Measurements from ENCODE around the gene CDCA3.

The CDCA3 gene

DNA sequence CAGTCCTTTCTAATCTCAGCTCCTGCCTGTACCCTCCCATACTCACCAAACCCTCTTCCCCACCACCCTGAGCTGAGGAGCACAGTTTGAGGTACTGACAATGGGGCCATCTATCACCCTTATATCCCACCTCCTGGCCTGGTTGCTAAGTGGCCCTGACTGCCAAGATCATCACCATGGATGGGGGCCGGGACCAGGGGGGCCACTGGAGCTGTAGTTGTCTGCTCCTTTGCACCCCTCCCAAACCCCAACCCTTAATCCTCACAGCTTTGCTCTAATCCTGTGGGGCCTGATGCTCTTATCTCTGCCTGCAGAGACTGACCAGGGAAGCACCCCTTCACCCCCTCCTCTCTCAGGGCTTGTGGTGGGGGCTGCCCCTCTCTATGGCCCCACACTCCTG is 10.8 kb downstream of the CDCA3 start:
- TF ChIP-seq, protein P1, sequence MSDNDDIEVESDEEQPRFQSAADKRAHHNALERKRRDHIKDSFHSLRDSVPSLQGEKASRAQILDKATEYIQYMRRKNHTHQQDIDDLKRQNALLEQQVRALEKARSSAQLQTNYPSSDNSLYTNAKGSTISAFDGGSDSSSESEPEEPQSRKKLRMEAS (IDR thresholded peaks at IDR 0.05; ENCODE audit: low read depth, low read length), result no peak
- no peak for TF ChIP-seq MYC (IDR thresholded peaks at IDR 0.05; ENCODE audit: low read depth, low read length)
- TF ChIP-seq, protein P2, sequence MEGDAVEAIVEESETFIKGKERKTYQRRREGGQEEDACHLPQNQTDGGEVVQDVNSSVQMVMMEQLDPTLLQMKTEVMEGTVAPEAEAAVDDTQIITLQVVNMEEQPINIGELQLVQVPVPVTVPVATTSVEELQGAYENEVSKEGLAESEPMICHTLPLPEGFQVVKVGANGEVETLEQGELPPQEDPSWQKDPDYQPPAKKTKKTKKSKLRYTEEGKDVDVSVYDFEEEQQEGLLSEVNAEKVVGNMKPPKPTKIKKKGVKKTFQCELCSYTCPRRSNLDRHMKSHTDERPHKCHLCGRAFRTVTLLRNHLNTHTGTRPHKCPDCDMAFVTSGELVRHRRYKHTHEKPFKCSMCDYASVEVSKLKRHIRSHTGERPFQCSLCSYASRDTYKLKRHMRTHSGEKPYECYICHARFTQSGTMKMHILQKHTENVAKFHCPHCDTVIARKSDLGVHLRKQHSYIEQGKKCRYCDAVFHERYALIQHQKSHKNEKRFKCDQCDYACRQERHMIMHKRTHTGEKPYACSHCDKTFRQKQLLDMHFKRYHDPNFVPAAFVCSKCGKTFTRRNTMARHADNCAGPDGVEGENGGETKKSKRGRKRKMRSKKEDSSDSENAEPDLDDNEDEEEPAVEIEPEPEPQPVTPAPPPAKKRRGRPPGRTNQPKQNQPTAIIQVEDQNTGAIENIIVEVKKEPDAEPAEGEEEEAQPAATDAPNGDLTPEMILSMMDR (IDR thresholded peaks at IDR 0.05; ENCODE audit: low read depth, low read length), result no peak
- TF ChIP-seq POLR2A (IDR thresholded peaks at IDR 0.05; ENCODE audit: extremely low read depth, insufficient read length), result no peak
- DNase-seq (ENCODE audit: low read depth), result no peak
- H3K4me3 ChIP-seq (ENCODE audit: low read depth, low read length), result no peak overlapping the region

DNA sequence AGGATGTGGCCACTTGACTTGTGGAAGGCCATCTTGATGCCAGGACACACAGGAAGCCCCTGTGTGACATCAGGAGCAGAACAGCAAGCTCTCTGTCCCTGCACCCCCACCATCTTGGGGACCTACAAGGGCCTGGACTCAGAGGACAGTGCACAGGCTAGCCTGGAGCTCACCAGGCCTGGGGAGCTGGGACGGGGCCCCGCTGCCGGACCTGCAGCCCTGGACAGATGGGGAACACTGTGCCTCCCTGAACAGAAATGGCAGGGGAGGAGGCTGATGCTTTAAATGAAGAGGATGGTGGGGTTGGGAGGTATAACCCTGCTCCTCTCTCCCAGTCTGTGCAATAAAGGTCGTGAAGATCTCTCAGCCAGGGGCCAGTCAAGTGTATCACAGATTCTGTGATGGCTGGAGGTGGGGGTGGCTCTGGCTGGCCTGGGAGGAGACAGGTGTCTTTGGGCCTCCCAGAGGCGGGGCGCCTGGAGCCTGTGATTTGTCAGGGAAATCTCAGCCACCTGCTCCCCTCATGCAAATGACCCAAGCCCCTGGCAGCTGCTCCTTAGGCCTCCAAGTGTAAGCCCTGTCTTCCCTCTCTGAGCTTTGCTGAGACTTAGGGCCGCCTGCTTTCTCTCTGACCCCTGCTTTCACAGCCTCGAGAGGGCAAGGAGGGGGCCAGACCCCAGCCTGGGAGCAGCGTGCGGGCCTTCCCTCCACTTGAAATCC is 11.4 kb downstream of the CDCA3 start:
- no peak for TF ChIP-seq POLR2A (IDR thresholded peaks at IDR 0.05; ENCODE audit: extremely low read depth, insufficient read length)
- no peak overlapping the region for H3K4me3 ChIP-seq (ENCODE audit: low read depth, low read length)
- no peak for DNase-seq (ENCODE audit: low read depth)

DNA sequence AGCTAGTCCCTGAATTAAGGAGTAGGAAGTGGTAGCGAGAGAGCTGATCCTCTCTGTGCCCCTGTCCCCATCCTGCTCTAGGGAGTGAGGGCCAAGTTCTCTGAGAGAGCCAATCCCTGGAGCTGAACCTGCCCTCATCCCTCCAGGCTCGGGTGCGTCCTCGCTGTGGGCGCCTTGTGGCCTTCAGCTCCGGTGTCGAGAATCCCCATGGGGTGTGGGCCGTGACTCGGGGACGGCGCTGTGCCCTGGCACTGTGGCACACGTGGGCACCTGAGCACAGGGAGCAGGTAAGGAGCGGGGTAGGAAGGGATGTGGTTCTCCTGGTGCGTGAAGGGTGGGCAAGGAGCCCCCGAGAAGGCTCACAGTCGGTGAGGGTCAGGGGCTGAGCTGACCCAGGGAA is 12.2 kb downstream of the CDCA3 start:
- DNase-seq (ENCODE audit: low read depth), result no peak
- TF ChIP-seq, protein P2 (IDR thresholded peaks at IDR 0.05; ENCODE audit: low read depth, low read length), result no peak
- TF ChIP-seq POLR2A (IDR thresholded peaks at IDR 0.05; ENCODE audit: extremely low read depth, insufficient read length), result no peak
- H3K4me3 ChIP-seq (ENCODE audit: low read depth, low read length), result no peak overlapping the region

DNA sequence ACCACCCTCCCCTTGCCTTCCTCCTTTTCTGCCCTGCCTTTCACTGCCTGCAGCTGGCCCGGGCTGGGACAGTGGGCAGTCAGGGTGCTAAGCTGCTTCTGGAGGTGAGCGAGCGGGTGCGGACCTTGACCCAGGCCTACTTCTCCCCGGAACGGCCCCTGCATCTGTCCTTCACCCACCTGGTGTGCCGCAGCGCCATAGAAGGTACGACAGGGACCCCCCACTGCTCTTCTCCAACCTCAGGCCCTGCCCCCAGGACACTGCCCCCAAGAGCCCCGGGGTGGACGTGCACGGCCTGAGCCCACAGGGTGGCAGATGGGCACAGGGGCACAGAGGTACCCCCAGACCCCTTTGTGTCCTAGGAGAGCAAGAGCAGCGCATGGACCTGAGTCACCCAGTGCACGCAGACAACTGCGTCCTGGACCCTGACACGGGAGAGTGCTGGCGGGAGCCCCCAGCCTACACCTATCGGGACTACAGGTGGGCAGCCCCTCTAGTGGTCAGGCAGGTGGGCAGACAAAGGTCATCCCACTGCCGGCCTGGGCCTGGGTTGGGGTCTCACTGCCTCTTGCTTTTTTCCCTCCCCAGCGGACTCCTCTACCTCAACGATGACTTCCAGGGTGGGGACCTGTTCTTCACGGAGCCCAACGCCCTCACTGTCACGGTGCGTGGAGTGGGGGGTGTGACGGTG is 13.6 kb downstream of the CDCA3 start:
- no peak for DNase-seq (ENCODE audit: low read depth)
- H3K4me3 ChIP-seq (ENCODE audit: low read depth, low read length), result no peak overlapping the region
- TF ChIP-seq, protein P1 (IDR thresholded peaks at IDR 0.05; ENCODE audit: low read depth, low read length), result no peak
- TF ChIP-seq MYC (IDR thresholded peaks at IDR 0.05; ENCODE audit: low read depth, low read length), result no peak
- TF ChIP-seq, protein P2 (IDR thresholded peaks at IDR 0.05; ENCODE audit: low read depth, low read length), result no peak
- TF ChIP-seq POLR2A (IDR thresholded peaks at IDR 0.05; ENCODE audit: extremely low read depth, insufficient read length), result no peak

DNA sequence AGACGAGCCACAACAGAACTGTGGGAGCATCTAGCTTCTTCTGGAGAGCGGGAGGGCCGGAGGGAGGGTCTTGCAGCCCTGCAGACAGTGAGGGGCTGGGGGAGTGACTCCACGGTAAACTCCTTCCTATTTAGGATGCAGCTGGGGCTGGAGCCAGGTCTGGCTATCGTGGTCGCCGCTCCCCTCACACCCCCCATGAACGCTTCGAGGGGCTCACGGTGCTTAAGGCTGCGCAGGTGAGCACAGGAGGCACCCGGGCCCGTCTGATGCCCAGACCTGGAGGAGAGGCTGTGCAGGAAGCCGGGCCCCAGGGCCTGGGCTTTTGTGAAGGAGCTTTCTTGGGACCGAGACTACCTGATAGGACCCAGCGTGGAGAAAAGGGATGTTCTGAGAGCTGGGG is 14.2 kb downstream of the CDCA3 start:
- DNase-seq (ENCODE audit: low read depth), result no peak
- TF ChIP-seq POLR2A (IDR thresholded peaks at IDR 0.05; ENCODE audit: extremely low read depth, insufficient read length), result no peak
- TF ChIP-seq, protein P1 (IDR thresholded peaks at IDR 0.05; ENCODE audit: low read depth, low read length), result no peak
- TF ChIP-seq MYC (IDR thresholded peaks at IDR 0.05; ENCODE audit: low read depth, low read length), result no peak
- TF ChIP-seq, protein P2 (IDR thresholded peaks at IDR 0.05; ENCODE audit: low read depth, low read length), result no peak
- no peak overlapping the region for H3K4me3 ChIP-seq (ENCODE audit: low read depth, low read length)

DNA sequence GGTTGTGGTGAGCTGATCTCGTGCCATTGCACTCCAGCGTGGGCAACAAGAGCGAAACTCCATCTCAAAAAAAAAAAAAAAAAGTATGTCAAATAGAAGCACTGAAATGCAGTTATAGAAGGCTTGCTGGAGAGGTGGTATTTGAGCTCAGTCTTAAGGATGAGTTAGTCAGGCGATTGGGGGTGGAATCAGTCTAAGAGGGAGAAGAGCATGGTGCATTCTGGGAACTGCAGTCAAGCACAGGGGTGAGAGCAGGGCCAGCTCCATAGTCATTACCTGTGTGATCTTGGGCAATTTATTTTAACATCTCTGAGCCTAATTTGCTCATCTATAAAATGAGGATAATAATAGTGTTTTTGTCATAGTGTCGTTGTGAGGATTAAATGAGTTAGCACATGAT is 16.2 kb downstream of the CDCA3 start:
- DNase-seq (ENCODE audit: low read depth), result no peak
- no peak for TF ChIP-seq POLR2A (IDR thresholded peaks at IDR 0.05; ENCODE audit: extremely low read depth, insufficient read length)
- TF ChIP-seq, protein P2 (IDR thresholded peaks at IDR 0.05; ENCODE audit: low read depth, low read length), result no peak
- TF ChIP-seq, protein P1 (IDR thresholded peaks at IDR 0.05; ENCODE audit: low read depth, low read length), result no peak
- no peak for TF ChIP-seq MYC (IDR thresholded peaks at IDR 0.05; ENCODE audit: low read depth, low read length)
- H3K4me3 ChIP-seq (ENCODE audit: low read depth, low read length), result no peak overlapping the region

Data from NB4 (cell line).